Activated naive CD4-positive, alpha-beta T cell treated with anti-CD3 and anti-CD28 coated beads for 36 hours (primary cell): ENCODE measurements around the gene EFEMP2. TPM values are rescaled to one million over a fixed set of nuclear protein-coding genes. Genes with fewer than 3 reads are reported as not detected.

Experiments
- CTCF ChIA-PET: fragments of 350-600 bp; sonication (Branson Sonifier 250); formaldehyde crosslinking; loops from one replicate; lab custom pipeline; 2021; ENCODE audit warnings: antibody characterized with exemption; lab: Charles Lee
- DNase-seq: peaks from one replicate; pipeline ENCODE4 v3.0.0-alpha.2; 2020
- H3K27ac Mint-ChIP-seq: one replicate; pipeline ENCODE4 v1.8.0; 2021; ENCODE audit warnings: mild to moderate bottlenecking, mixed read lengths
- H3K27me3 Mint-ChIP-seq: one replicate; pipeline ENCODE4 v1.8.0; 2021; ENCODE audit warnings: low read depth, mixed read lengths
- H3K36me3 Mint-ChIP-seq: one replicate; pipeline ENCODE4 v1.8.0; 2021; ENCODE audit warnings: low read depth, mixed read lengths
- H3K4me1 Mint-ChIP-seq: one replicate; pipeline ENCODE4 v1.8.0; 2021; ENCODE audit warnings: low read depth, mixed read lengths
- H3K4me3 Mint-ChIP-seq: one replicate; pipeline ENCODE4 v1.8.0; 2021; ENCODE audit warnings: mild to moderate bottlenecking, moderate library complexity, mixed read lengths
- H3K9me3 Mint-ChIP-seq: one replicate; pipeline ENCODE4 v1.8.0; 2021; ENCODE audit warnings: mixed read lengths
- intact Hi-C: fragments of 100-400 bp; cut with micrococcal nuclease; formaldehyde crosslinking; loops from one replicate; pipeline ENCODE4 v1.15.1; 2023
- total RNA-seq, 2 experiments: library from RNA; stranded (reverse); gene quantifications; one replicate each; pipeline ENCODE4 v1.2.3, GENCODE V29; 2021

The EFEMP2 gene
- total RNA-seq, 2 experiments from 2014 or later = 10.1 to 11.5 TPM

DNA sequence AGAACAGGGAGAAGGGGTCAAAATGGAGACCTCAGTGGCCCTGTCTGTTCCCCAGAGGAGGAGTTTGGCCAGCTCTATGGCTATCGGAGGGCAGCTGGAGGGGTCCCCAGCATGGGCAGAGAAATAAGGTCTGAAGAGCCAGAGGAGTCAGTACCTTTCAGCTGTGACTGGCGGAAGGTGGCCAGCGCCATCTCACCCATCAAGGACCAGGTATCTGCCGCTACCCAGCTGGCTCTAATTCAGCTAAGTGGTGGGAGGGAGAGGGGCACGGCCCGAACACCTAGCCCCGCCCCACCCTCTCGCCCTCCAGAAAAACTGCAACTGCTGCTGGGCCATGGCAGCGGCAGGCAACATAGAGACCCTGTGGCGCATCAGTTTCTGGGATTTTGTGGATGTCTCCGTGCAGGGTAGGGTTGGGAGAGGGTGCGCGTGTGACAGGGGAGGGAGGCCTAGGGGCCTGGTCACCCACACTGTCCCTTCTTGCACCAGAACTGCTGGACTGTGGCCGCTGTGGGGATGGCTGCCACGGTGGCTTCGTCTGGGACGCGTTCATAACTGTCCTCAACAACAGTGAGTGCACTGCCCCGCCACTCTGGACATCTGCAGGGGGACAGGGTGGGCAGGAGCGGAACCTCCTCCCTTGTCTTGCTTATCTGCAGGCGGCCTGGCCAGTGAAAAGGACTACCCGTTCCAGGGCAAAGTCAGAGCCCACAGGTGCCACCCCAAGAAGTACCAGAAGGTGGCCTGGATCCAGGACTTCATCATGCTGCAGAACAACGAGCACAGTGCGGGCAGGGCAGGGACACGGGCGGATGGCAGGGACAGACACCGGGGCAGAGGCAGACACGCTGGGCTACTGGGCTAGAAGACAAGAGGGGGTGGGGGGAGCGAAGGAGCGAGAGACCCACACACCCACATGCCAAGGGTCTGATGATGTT is 9.8 kb upstream of the EFEMP2 start:
- Mint-ChIP-seq H3K4me1 (peaks cover 58% of the 10 kb centered on the region), H3K36me3 (peaks cover 25% of the 10 kb centered on the region), H3K4me3 (no peak overlapping the region), H3K9me3 (no peaks in the 10 kb centered on the region), H3K27me3 (no peaks in the 10 kb centered on the region), H3K27ac (no peak overlapping the region)
- intact Hi-C loops = no loop called here
- DNase-seq = no peak
- CTCF ChIA-PET = interaction anchor here (0.7 to 14.7 kb wide), 4 partner anchors 8 to 112 kb away, joined by 3 to 178 read pairs (median 3); partner anchors contain the start of genes CCDC85B, CFL1 and MUS81

DNA sequence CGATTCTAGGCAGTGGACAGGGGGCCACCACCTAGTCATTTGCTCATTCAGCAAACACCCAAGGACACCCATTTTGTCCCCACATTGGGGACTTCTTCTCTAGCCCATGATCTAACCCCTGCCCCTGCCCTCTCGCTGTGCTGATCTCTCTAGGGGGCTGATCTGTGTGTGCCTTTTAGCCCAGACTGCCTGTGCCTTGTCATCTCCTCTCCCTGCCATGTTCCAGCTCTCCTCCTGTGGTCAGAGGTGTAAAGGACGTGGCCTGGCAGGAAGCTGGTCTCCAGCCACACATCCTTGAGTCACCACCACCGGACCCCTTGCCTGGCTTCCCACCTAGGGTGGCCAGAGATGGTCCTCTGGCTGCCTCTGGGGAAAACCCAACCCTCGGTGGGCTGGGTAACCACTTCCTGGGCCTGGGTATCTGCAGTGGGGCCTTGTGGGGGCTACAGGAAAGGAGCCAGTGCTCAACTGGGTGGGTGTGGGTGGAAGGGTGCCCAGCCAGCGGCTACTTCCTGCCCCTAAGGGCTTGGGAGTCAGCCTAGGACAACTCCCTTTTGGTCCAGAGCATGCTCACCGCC is 8.3 kb upstream of the EFEMP2 start:
- Mint-ChIP-seq H3K4me3 (no peak overlapping the region), H3K27ac (peak overlapping the region; percentile 7), H3K4me1 (peaks cover 51% of the 10 kb centered on the region), H3K9me3 (no peaks in the 10 kb centered on the region), H3K36me3 (peaks cover 15% of the 10 kb centered on the region), H3K27me3 (no peaks in the 10 kb centered on the region)
- DNase-seq = no peak
- CTCF ChIA-PET = interaction anchor here (0.6 to 14.7 kb wide), 2 partner anchors 20 to 465 kb away, joined by 3 to 178 read pairs; partner anchors contain the start of genes CFL1 and MUS81
- intact Hi-C loops = no loop called here

DNA sequence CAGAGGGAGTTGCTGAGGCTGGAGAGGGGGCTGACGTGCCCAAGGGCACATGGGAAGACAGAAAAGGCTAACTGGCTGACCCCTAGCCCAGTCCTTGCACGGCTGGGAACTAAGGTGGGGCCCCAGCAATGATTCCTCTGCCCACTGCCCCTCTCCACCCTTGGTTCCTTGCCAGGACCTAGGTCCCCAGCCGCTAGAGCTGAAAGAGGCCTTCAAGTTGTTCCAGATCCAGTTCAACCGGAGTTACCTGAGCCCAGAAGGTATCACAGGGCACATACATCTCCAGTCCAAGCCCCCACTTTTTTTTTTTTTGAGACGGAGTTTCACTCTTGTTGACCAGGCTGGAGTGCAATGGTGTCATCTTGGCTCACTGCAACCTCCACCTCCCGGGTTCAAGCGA is 7.4 kb upstream of the EFEMP2 start:
- intact Hi-C loops = no loop called here
- DNase-seq = no peak
- no peak overlapping the region for H3K27ac Mint-ChIP-seq
- H3K4me3 Mint-ChIP-seq = no peak overlapping the region
- no peaks in the 10 kb centered on the region for H3K27me3 Mint-ChIP-seq
- CTCF ChIA-PET = interaction anchor here (14.7 kb wide), 1 partner anchor 19 kb away, joined by 178 read pairs; the partner anchor contains the start of genes CFL1 and MUS81
- peaks cover 12% of the 10 kb centered on the region for H3K36me3 Mint-ChIP-seq
- H3K4me1 Mint-ChIP-seq = peaks cover 48% of the 10 kb centered on the region
- H3K9me3 Mint-ChIP-seq = no peaks in the 10 kb centered on the region

DNA sequence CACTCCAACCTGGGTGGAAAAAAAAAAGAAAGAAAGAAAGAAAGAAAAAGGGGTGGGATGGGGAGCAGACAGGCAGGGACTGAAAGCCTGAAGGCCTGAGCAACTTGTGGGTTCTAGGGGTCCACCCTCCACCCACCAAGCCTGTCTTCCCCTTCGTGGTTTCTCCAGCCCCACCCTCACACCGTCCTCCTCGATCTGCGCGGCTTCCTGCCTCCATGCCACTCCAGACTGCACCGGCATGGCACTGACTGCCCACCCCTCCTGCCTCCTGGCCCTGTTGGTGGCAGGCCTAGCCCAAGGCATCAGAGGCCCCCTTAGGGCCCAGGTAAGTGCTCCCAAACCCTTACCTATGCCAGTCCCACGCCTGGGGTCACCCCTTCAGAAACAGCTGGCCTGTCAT is 7.0 kb upstream of the EFEMP2 start, which contains the start of gene CTSW:
Gene CTSW, plus strand, starts transcription at position 221 of the 400 bp plus-strand sequence. Its CDS starts 18 bp downstream, at position 239.
- H3K36me3 Mint-ChIP-seq = peaks cover 8% of the 10 kb centered on the region

DNA sequence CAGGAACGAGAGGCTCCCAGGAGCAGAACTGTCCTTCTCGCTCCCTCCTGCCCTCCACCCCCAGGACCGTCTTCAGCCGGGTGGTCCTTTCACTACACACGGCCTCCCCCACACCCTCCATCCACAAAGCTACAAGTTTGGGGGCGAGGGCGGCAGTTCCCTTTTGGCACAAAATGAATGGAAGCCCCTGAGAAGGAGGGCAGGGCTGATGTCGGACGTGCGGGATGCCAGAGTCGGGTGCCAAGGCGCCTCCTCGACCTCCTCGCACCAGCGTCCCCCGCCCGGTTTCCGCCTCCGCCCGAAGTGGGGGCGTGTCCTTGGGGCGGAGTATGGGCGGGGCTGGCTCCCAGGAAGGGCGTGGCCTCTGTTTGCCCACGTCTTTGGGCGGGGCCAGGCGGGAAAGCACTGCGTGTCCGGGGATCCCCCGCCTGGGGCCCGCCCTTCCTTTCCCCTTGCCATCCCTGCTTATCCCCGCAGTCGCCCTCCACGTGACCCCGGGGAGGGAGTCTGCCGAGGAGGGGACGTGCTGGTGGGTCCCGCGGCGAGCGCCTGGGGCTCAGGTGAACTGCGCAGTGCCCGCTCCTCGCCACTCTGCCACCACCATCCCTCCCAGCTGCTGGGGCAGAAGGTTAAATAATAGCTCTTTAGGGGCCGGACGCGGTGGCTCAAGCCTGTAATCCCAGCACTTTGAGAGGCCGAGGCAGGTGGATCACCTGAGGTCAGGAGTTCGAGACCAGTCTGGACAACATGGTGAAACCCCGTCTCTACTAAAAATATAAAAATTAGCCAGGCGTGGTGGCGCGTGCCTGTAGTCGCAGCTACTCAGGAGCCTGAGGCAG is 937 bp upstream of the EFEMP2 start:
- Mint-ChIP-seq H3K27ac (peak overlapping the region; percentile 82), H3K36me3 (no peaks in the 10 kb centered on the region), H3K27me3 (no peaks in the 10 kb centered on the region), H3K4me3 (peak overlapping the region; percentile 87), H3K9me3 (no peaks in the 10 kb centered on the region), H3K4me1 (peaks cover 17% of the 10 kb centered on the region)
- CTCF ChIA-PET = interaction anchor here (0.8 to 1.7 kb wide), 7 partner anchors 10 to 57 kb away, joined by 3 to 31 read pairs (median 7); partner anchors contain the start of genes FIBP and MUS81
- DNase-seq = peak; percentile 98
- intact Hi-C loops = loop anchor here (2.0 kb wide), 2 partner anchors 15 kb away; partner anchors contain the start of genes CFL1 and FIBP

More for the DNA sequence above, 7.0 kb upstream of the EFEMP2 start, which contains the start of gene CTSW:
- peak; percentile 42 for DNase-seq
- CTCF ChIA-PET = interaction anchor here (14.7 kb wide), 1 partner anchor 19 kb away, joined by 178 read pairs; the partner anchor contains the start of genes CFL1 and MUS81
- Mint-ChIP-seq H3K27ac (peak within 1 kb of the TSS; percentile 12), H3K4me3 (peak within 1 kb of the TSS; percentile 15), H3K9me3 (no peaks in the 10 kb centered on the region), H3K4me1 (peaks cover 44% of the 10 kb centered on the region), H3K27me3 (no peaks in the 10 kb centered on the region)
- intact Hi-C loops = no loop called here

DNA sequence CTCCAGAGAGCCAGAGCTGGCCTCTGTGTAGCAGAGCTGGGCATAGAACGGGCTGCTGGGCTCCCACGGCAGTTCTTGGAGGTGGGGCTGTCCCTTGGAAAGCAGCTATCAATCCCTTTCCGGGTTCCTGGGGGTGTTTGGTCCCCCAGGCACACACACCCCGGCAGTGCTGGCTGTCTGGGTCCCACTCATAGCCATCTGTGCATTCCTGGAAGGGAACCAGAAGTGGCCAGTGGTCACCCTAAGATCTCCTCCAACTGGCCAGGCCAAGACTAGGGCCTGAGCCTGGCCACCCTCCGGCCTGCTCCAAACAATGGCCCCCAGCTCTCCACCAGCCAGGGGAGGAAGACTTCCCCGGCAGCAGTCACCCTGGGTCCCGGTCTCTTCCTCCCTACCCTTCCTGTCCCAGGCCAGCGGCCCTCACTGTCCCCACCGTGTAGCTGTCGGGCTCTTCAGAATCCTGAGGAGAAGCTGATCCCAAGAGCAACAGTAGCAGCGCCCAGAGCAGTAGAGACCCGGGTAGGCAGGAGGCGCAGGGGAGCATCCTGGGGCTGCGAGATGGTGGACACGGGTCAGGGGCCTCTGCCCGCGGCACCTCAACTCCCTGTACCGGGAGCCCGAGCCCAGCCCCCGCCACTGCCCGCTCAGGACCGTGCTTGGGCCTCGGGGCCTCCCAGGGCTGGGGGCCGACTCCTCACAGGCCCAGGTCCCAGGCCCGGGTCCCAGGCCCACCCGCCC is 620 bp downstream of the EFEMP2 start:
- CTCF ChIA-PET = interaction anchor here (0.6 to 5.0 kb wide), 7 partner anchors 9 to 439 kb away, joined by 3 to 57 read pairs (median 3); partner anchors contain the start of genes FIBP, KAT5 and MUS81
- peaks cover 15% of the 10 kb centered on the region for H3K4me1 Mint-ChIP-seq
- H3K9me3 Mint-ChIP-seq = no peaks in the 10 kb centered on the region
- no peak overlapping the region for H3K27ac Mint-ChIP-seq
- H3K36me3 Mint-ChIP-seq = peaks cover 6% of the 10 kb centered on the region
- peak overlapping the region; percentile 38 for H3K4me3 Mint-ChIP-seq
- no peak for DNase-seq
- no peaks in the 10 kb centered on the region for H3K27me3 Mint-ChIP-seq
- intact Hi-C loops = loop anchor here (2.0 kb wide), 2 partner anchors 13 to 17 kb away; partner anchors contain the start of genes CFL1 and FIBP

DNA sequence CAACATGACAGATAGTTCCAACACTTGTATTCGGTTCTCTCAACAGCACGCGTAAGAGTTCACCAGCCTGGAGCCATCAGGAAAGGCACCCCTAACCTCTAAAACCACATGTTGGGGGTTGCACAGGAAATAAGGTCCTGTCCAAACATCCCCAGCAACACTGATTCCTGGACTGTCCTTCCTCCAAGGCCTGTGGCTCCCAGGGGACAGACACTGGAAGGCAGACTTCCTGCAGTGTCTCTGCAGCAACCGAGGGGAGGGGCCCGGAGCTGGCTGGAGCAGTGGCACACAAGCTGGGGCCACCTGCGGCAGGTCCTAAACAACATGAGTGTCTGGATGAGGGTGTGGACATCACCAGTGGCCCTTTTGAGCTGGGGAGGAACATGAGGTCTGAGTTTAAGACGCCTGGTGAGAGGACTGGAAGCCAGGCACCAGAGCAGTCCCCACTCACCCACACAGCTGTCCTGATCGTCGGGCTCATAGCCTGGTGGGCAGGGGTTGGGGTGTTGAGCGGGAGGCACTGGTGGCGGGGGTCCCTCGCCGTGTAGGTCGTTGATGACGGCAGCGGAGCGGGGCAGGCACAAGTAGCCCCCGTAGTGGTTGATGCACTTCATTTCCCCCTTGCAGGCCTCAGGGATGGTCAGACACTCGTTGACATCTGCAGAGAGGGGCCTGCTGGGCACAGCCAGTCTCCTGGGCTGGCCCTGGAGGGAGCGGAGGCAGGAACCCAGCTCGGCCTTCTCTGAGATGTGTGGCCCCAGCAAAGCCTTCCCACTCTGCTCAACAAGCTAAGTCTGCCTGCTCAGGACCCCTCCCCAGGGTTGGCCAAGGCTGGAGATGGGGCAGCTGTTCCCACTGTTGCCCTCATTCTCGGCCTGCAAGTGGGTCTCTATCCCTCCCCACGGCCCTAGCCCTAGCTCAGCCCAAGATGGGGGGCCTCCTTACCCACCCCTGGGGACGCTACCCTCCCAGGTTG is 1.6 kb downstream of the EFEMP2 start:
- Mint-ChIP-seq H3K9me3 (no peaks in the 10 kb centered on the region), H3K27me3 (no peaks in the 10 kb centered on the region), H3K36me3 (peaks cover 6% of the 10 kb centered on the region), H3K27ac (no peak overlapping the region), H3K4me3 (no peak overlapping the region), H3K4me1 (peaks cover 11% of the 10 kb centered on the region)
- intact Hi-C loops = no loop called here
- DNase-seq = no peak
- CTCF ChIA-PET = interaction anchor here (0.8 to 5.0 kb wide), 7 partner anchors 8 to 440 kb away, joined by 3 to 57 read pairs (median 3); partner anchors contain the start of genes CCDC85B, FIBP, KAT5 and MUS81

DNA sequence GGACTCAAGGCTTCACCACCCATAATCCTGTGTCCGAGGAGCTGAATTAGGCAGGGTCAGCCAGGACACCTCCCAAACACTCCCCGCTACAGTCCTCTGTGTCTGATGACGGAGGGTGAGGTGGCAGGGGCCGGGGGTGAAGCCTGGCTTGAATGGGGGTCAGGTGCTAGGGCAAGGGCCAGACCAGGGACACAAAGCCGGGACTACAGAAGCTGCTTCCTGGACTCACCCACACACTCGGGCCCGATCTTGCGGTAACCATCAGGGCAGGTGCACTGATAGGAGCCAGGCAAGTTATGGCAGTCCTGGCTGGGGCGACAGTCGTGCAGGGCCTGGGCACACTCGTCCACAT is 2.3 kb downstream of the EFEMP2 start:
- H3K27me3 Mint-ChIP-seq = no peaks in the 10 kb centered on the region
- CTCF ChIA-PET = interaction anchor here (1.1 to 5.0 kb wide), 2 partner anchors 16 to 21 kb away, joined by 3 to 57 read pairs; partner anchors contain the start of genes CCDC85B and FIBP
- no peak overlapping the region for H3K4me3 Mint-ChIP-seq
- H3K36me3 Mint-ChIP-seq = peaks cover 6% of the 10 kb centered on the region
- peaks cover 11% of the 10 kb centered on the region for H3K4me1 Mint-ChIP-seq
- H3K9me3 Mint-ChIP-seq = no peaks in the 10 kb centered on the region
- no peak for DNase-seq
- H3K27ac Mint-ChIP-seq = no peak overlapping the region
- intact Hi-C loops = no loop called here

DNA sequence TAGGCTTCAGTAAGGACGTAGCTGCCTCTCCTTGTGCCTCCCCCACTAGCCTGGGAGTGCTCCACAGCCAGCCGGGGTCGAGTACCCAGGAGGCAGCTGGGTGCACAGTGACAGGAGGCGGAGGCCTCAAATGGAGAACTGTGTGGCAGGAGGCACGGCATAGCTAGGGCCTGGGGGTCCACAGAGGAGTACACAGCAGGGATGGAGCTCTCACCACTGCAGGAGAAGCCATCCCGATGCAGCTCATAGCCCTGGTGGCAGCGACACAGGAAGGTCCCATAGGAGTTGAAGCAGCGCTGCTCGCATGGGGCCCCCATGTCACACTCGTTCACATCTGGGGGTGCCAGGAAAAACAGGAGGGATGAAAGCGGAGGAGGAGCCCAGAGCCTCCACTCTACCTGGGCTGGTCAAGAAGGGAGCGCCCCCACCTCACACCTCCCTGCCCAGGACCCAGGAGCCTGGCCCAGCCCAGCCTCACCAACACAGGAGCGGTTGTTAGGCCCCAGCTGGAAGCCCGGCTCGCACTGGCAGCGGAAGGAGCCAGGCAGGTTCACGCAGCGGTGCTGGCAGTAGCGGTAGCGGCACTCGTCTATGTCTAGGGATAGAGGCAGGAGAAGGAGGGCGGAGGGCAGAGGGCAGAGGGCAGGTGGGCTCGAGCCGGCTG is 2.8 kb downstream of the EFEMP2 start:
- H3K27me3 Mint-ChIP-seq = no peaks in the 10 kb centered on the region
- H3K4me3 Mint-ChIP-seq = no peak overlapping the region
- H3K4me1 Mint-ChIP-seq = peaks cover 11% of the 10 kb centered on the region
- no peak for DNase-seq
- no peak overlapping the region for H3K27ac Mint-ChIP-seq
- peaks cover 10% of the 10 kb centered on the region for H3K36me3 Mint-ChIP-seq
- H3K9me3 Mint-ChIP-seq = no peaks in the 10 kb centered on the region
- intact Hi-C loops = no loop called here
- CTCF ChIA-PET = interaction anchor here (5.0 kb wide), 1 partner anchor 17 kb away, joined by 57 read pairs; the partner anchor contains the start of gene FIBP
